Liver (tissue), 9 donors: Measurements from ENCODE around the gene HOMEZ. TPM values are rescaled to one million over a fixed set of nuclear protein-coding genes. Genes with fewer than 3 reads are reported as not detected.

ENCODE experiments used
- DNase-seq: peaks from one replicate; pipeline ENCODE4 v3.0.0-alpha.2; 2017; ENCODE audit warnings: low spot score
- H3K27ac ChIP-seq, 2 donors: one replicate each; pipeline ENCODE4 v1.7.0; 2013; ENCODE audit warnings: inconsistent platforms in 2 of 2, low read length in 2 of 2, control low read depth in 1 of 2, low read depth in 1 of 2, mild to moderate bottlenecking in 1 of 2
- H3K27me3 ChIP-seq, 4 donors: one replicate each; pipeline versions ENCODE4 v1.6.1 to v1.7.0; 2013; ENCODE audit warnings: low read length in 3 of 4, inconsistent platforms in 1 of 4, mild to moderate bottlenecking in 1 of 4, moderate library complexity in 1 of 4; ENCODE audit not compliant: control insufficient read depth in 4 of 4, insufficient read depth in 4 of 4
- H3K36me3 ChIP-seq, 4 donors: one replicate each; pipeline versions ENCODE4 v1.6.1 to v1.7.0; 2013; ENCODE audit warnings: low read length in 3 of 4, mild to moderate bottlenecking in 3 of 4, low read depth in 1 of 4, moderate library complexity in 1 of 4; ENCODE audit not compliant: control insufficient read depth in 4 of 4, insufficient read depth in 3 of 4
- H3K4me1 ChIP-seq, 4 donors: one replicate each; pipeline versions ENCODE4 v1.6.1 to v1.7.0; 2013; ENCODE audit warnings: low read length in 3 of 4, mild to moderate bottlenecking in 3 of 4, moderate library complexity in 1 of 4; ENCODE audit not compliant: control insufficient read depth in 4 of 4, insufficient read depth in 4 of 4
- H3K4me3 ChIP-seq, 3 donors: one replicate each; pipeline versions ENCODE4 v1.6.1 to v1.7.0; 2013; ENCODE audit warnings: low read length in 3 of 3, control low read depth in 1 of 3, low read depth in 1 of 3, mild to moderate bottlenecking in 1 of 3
- H3K9ac ChIP-seq, 2 donors: one replicate each; pipeline ENCODE4 v1.7.0; 2013; ENCODE audit warnings: low read length in 2 of 2, mild to moderate bottlenecking in 2 of 2, moderate library complexity in 2 of 2, control low read depth in 1 of 2, low read depth in 1 of 2
- H3K9me3 ChIP-seq, 4 donors: one replicate each; pipeline versions ENCODE4 v1.6.1 to v1.7.0; 2013; ENCODE audit warnings: low read length in 3 of 4; ENCODE audit not compliant: control insufficient read depth in 4 of 4
- EGR1 ChIP-seq, 2 donors: IDR thresholded peaks; 2 replicates each; pipeline ENCODE4 v1.6.1; 2016 to 2018; ENCODE audit warnings: antibody characterized with exemption in 2 of 2, low read depth in 2 of 2
- FOXA1 ChIP-seq: IDR thresholded peaks from 2 replicates; pipeline ENCODE4 v1.6.1; 2016; ENCODE audit warnings: antibody characterized with exemption
- FOXA2 ChIP-seq: IDR thresholded peaks from 2 replicates; pipeline ENCODE4 v1.6.1; 2016; ENCODE audit warnings: antibody characterized with exemption
- GABPA ChIP-seq, 2 donors: IDR thresholded peaks in 1 of 2; conservative IDR thresholded peaks in 1 of 2; 2 replicates each; pipeline ENCODE4 v1.6.1; 2016; ENCODE audit warnings: antibody characterized with exemption in 2 of 2, mild to moderate bottlenecking in 1 of 2, moderate library complexity in 1 of 2
- HNF4A ChIP-seq, 2 donors: conservative IDR thresholded peaks; 2 replicates each; pipeline ENCODE4 v1.6.1; 2016; ENCODE audit warnings: antibody characterized with exemption in 2 of 2, mild to moderate bottlenecking in 2 of 2
- HNF4G ChIP-seq: IDR thresholded peaks from 2 replicates; pipeline ENCODE4 v1.6.1; 2016; ENCODE audit warnings: antibody characterized with exemption
- JUND ChIP-seq, 2 donors: IDR thresholded peaks; 2 replicates each; pipeline ENCODE4 v1.6.1; 2016; ENCODE audit warnings: antibody characterized with exemption in 2 of 2
- NR2F2 ChIP-seq: IDR thresholded peaks from 2 replicates; pipeline ENCODE4 v1.6.1; 2016; ENCODE audit warnings: antibody characterized with exemption
- RAD21 ChIP-seq, 2 donors: IDR thresholded peaks; 2 replicates each; pipeline ENCODE4 v1.6.1; 2016; ENCODE audit warnings: antibody characterized with exemption in 2 of 2, mild to moderate bottlenecking in 2 of 2
- RXRA ChIP-seq, 2 donors: IDR thresholded peaks; 2 replicates each; pipeline ENCODE4 v1.6.1; 2017 to 2018; ENCODE audit warnings: antibody characterized with exemption in 2 of 2, mild to moderate bottlenecking in 1 of 2
- SP1 ChIP-seq: IDR thresholded peaks from 2 replicates; pipeline ENCODE4 v1.6.1; 2018; ENCODE audit warnings: antibody characterized with exemption, mild to moderate bottlenecking
- YY1 ChIP-seq: IDR thresholded peaks from 2 replicates; pipeline ENCODE4 v1.6.1; 2016; ENCODE audit warnings: antibody characterized with exemption, mild to moderate bottlenecking
- WGBS: extraction: QIAGEN DNeasy Blood & Tissue Kit; methylation state at CpG from one replicate; pipeline ENCODE4 v1.1.7; 2013; 5-methylcytosine and 5-hydroxymethylcytosine counted together
- polyA plus RNA-seq, 2 donors: library from polyadenylated mRNA; stranded (reverse) in 1 of 2; unstranded in 1 of 2; fragments of 200-250 nt in 1 of 2; fragments of >200 nt in 1 of 2; fragmentation: Nextera tagmentation in 1 of 2; extraction: Ambion mirVana in 1 of 2; gene quantifications; one replicate each; pipeline versions ENCODE4 v1.2.1 to v1.2.3, GENCODE V29; 2013 to 2015
- total RNA-seq, 2 donors: library from RNA; depleted of rRNA; stranded (reverse); fragments of >200 nt; gene quantifications; one replicate each; pipeline ENCODE4 v1.2.3, GENCODE V29; 2014
- TF ChIP-seq, protein P1 (sequence below): IDR thresholded peaks from 2 replicates; pipeline ENCODE4 v1.6.1; 2016; ENCODE audit warnings: antibody characterized with exemption
- TF ChIP-seq, protein P2 (sequence below): IDR thresholded peaks from 2 replicates; pipeline ENCODE4 v1.6.1; 2016; ENCODE audit warnings: antibody characterized with exemption
- TF ChIP-seq, protein P3 (sequence below): IDR thresholded peaks from 2 replicates; pipeline ENCODE4 v1.6.1; 2016; ENCODE audit warnings: antibody characterized with exemption
- TF ChIP-seq, protein P4 (sequence below): fragments of 150-350 bp; IDR thresholded peaks from 2 replicates; pipeline ENCODE4 v1.5.1; 2017; ENCODE audit warnings: improper control_type of control experiment, low read depth, low read length; ENCODE audit not compliant: missing input control
- donor health status: healthy.
- donor health status: healthy.
- donor health status: healthy.
- donor health status: healthy.
- donor health status: healthy.

The HOMEZ gene
- total and polyA plus RNA-seq, 4 donors = 2.8 to 3.5 (median 3.3) TPM

GRCh38 chr14:23286902-23287479 is 1.1 kb upstream of the HOMEZ start:
- Histone ChIP-seq H3K36me3 (no peaks in the 10 kb centered on the region), H3K9ac (peak overlapping the region; percentile 94 to 97), H3K9me3 (no peaks in the 10 kb centered on the region), H3K4me1 (peaks cover 5 to 17% (median 16%) of the 10 kb centered on the region in 4 donors), H3K4me3 (peak overlapping the region; percentile 68 to 92 (median 74)), H3K27ac (peak overlapping the region; percentile 93 to 98), H3K27me3 (no peaks in the 10 kb centered on the region)
- no peak for DNase-seq
- TF ChIP-seq, protein P1, sequence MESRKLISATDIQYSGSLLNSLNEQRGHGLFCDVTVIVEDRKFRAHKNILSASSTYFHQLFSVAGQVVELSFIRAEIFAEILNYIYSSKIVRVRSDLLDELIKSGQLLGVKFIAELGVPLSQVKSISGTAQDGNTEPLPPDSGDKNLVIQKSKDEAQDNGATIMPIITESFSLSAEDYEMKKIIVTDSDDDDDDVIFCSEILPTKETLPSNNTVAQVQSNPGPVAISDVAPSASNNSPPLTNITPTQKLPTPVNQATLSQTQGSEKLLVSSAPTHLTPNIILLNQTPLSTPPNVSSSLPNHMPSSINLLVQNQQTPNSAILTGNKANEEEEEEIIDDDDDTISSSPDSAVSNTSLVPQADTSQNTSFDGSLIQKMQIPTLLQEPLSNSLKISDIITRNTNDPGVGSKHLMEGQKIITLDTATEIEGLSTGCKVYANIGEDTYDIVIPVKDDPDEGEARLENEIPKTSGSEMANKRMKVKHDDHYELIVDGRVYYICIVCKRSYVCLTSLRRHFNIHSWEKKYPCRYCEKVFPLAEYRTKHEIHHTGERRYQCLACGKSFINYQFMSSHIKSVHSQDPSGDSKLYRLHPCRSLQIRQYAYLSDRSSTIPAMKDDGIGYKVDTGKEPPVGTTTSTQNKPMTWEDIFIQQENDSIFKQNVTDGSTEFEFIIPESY = no peak
- TF ChIP-seq, protein P2, sequence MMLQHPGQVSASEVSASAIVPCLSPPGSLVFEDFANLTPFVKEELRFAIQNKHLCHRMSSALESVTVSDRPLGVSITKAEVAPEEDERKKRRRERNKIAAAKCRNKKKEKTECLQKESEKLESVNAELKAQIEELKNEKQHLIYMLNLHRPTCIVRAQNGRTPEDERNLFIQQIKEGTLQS = no peak
- TF ChIP-seq HNF4A (conservative IDR thresholded peaks at IDR 0.05) (no peak), HNF4G (no peak)
- WGBS = 60% methylated on average over 6 of the region's 6 CpGs

DNA sequence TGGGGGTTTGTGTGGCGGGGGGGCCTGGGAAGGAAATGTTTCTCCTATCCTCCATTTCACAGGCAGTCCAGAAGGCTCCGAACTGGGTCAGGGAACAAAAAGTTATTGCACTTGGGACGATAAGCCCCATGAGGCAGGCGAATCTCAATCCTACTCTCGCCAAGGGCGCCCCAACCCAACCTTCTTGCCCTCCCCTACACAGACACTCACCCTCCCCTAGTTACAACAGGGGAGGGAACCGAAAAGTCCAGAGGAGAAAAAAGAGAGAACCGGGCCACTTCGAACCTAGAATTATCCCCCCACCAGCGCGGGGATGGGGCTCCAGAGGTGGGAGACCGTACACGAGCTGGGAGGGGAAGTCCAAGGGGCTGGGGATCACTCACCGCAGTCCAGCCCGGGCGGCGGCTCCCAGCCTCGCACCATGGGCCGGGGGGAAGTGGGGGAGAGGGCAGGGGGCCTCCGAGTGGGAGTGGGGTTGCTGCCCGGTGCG is 357 bp downstream of the HOMEZ start:
- DNase-seq = no peak

More for the DNA sequence above, 357 bp downstream of the HOMEZ start:
- H3K27me3 ChIP-seq = no peaks in the 10 kb centered on the region
- peak overlapping the region; percentile 93 to 98 for H3K27ac ChIP-seq
- TF ChIP-seq RXRA (IDR thresholded peaks at IDR 0.05) (no peak), EGR1 (IDR thresholded peaks at IDR 0.05; ENCODE audit: low read depth in 2 of 2) (no peak), HNF4A (conservative IDR thresholded peaks at IDR 0.05) (no peak), JUND (IDR thresholded peaks at IDR 0.05) (no peak), YY1 (no peak), GABPA (IDR thresholded peaks at IDR 0.05 in 1 of 2, conservative IDR thresholded peaks at IDR 0.05 in 1 of 2) (no peak), FOXA2 (no peak), SP1 (no peak), HNF4G (no peak), NR2F2 (no peak), RAD21 (IDR thresholded peaks at IDR 0.05) (no peak), FOXA1 (no peak)
- TF ChIP-seq, protein P3, sequence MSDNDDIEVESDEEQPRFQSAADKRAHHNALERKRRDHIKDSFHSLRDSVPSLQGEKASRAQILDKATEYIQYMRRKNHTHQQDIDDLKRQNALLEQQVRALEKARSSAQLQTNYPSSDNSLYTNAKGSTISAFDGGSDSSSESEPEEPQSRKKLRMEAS = no peak
- TF ChIP-seq, protein P2 = no peak
- TF ChIP-seq, protein P4, sequence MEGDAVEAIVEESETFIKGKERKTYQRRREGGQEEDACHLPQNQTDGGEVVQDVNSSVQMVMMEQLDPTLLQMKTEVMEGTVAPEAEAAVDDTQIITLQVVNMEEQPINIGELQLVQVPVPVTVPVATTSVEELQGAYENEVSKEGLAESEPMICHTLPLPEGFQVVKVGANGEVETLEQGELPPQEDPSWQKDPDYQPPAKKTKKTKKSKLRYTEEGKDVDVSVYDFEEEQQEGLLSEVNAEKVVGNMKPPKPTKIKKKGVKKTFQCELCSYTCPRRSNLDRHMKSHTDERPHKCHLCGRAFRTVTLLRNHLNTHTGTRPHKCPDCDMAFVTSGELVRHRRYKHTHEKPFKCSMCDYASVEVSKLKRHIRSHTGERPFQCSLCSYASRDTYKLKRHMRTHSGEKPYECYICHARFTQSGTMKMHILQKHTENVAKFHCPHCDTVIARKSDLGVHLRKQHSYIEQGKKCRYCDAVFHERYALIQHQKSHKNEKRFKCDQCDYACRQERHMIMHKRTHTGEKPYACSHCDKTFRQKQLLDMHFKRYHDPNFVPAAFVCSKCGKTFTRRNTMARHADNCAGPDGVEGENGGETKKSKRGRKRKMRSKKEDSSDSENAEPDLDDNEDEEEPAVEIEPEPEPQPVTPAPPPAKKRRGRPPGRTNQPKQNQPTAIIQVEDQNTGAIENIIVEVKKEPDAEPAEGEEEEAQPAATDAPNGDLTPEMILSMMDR = no peak
- TF ChIP-seq, protein P1 = no peak
- peak overlapping the region; percentile 72 to 92 (median 83) for H3K4me3 ChIP-seq
- peaks cover 5 to 17% (median 16%) of the 10 kb centered on the region in 4 donors for H3K4me1 ChIP-seq
- H3K9ac ChIP-seq = peak overlapping the region; percentile 40 to 84
- no peaks in the 10 kb centered on the region for H3K36me3 ChIP-seq
- WGBS = under 1% methylated on average over 22 of the region's 22 CpGs
- no peaks in the 10 kb centered on the region for H3K9me3 ChIP-seq
